Measurements from ENCODE around the gene SLCO1B1.

Gene SLCO1B1

DNA sequence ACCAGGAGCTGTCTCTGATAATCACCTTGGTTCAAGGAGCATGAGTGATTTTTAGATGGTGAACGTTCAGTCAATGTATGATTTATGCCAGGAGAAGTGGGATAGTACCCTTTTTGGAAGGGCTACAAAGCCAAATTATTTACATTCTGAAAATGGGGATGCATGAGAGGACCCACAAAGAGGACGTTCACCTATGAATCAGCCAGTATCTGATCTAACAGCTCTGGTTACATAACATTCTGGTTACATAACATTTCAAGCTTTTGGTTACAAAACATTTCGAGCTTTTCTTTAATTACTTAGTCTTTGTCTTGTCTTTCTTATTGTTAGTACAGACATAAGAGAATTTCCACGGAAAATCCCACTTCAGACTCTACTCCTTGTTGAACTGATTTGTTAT is 134.9 kb downstream of the SLCO1B1 start:
- Histone ChIP-seq H3K4me2 (ENCODE audit: low read depth, low read length, poor library complexity, severe bottlenecking) (no peak overlapping the region), H3K27me3 (ENCODE audit: low read length) (no peaks in the 10 kb centered on the region; the same call in 1 of the 2 replicates), H3K9ac (ENCODE audit: low read length) (no peak overlapping the region)

DNA sequence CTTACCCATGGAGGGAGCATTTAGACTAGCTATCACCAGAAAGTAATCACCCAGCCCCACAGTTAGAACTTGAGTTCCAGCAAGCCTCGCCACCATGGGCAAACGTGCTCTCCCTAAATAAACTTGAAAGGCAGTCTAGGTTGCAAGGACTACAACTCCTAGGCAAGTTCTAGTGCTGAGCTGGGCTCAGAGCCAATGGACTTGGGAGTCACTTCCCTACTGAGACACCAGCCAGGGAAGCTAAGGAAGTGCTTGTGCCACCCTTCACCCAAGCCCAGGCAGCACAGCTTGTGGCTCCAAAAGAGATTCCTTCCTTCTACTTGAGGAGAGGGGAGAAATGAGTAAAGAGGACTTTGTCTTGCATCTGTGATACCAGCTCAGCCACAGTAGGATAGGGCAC is 145.8 kb downstream of the SLCO1B1 start:
- Histone ChIP-seq H3K4me2 (ENCODE audit: low read depth, low read length, poor library complexity, severe bottlenecking) (no peak overlapping the region), H3K79me2 (ENCODE audit: insufficient read depth, low read length) (no peaks in the 10 kb centered on the region), H3K9me2 (replicated peaks; ENCODE audit: insufficient read depth, low read length) (no peaks in the 10 kb centered on the region), H3K4me3 (ENCODE audit: insufficient read depth, low read length, poor library complexity, severe bottlenecking) (no peak overlapping the region), H3K27ac (ENCODE audit: low read depth, low read length) (no peak overlapping the region), H3K9me3 (ENCODE audit: insufficient read depth, low read length) (no peaks in the 10 kb centered on the region), H2AFZ (ENCODE audit: low read depth, low read length, severe bottlenecking) (no peak overlapping the region), H3K36me3 (ENCODE audit: low read length) (no peaks in the 10 kb centered on the region), H3K9ac (ENCODE audit: low read length) (no peak overlapping the region), H3F3A (ENCODE audit: insufficient read depth) (no peaks in the 10 kb centered on the region), H4K20me1 (ENCODE audit: low read depth, low read length) (no peaks in the 10 kb centered on the region), H3K27me3 (ENCODE audit: low read length) (no peaks in the 10 kb centered on the region)
- TF ChIP-seq, protein P1, sequence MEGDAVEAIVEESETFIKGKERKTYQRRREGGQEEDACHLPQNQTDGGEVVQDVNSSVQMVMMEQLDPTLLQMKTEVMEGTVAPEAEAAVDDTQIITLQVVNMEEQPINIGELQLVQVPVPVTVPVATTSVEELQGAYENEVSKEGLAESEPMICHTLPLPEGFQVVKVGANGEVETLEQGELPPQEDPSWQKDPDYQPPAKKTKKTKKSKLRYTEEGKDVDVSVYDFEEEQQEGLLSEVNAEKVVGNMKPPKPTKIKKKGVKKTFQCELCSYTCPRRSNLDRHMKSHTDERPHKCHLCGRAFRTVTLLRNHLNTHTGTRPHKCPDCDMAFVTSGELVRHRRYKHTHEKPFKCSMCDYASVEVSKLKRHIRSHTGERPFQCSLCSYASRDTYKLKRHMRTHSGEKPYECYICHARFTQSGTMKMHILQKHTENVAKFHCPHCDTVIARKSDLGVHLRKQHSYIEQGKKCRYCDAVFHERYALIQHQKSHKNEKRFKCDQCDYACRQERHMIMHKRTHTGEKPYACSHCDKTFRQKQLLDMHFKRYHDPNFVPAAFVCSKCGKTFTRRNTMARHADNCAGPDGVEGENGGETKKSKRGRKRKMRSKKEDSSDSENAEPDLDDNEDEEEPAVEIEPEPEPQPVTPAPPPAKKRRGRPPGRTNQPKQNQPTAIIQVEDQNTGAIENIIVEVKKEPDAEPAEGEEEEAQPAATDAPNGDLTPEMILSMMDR (IDR thresholded peaks at IDR 0.05; ENCODE audit: insufficient read depth, low read length, poor library complexity, severe bottlenecking) = no peak
- TF ChIP-seq EZH2phosphoT487 (conservative IDR thresholded peaks at IDR 0.05; ENCODE audit: low read length) = no peak

More for the DNA sequence above, 134.9 kb downstream of the SLCO1B1 start:
- Histone ChIP-seq H3F3A (ENCODE audit: insufficient read depth) (no peaks in the 10 kb centered on the region), H3K4me3 (ENCODE audit: insufficient read depth, low read length, poor library complexity, severe bottlenecking) (no peak overlapping the region), H3K9me2 (replicated peaks; ENCODE audit: insufficient read depth, low read length) (no peaks in the 10 kb centered on the region), H3K27ac (ENCODE audit: low read depth, low read length) (no peak overlapping the region), H2AFZ (ENCODE audit: low read depth, low read length, severe bottlenecking) (no peak overlapping the region), H4K20me1 (ENCODE audit: low read depth, low read length) (no peaks in the 10 kb centered on the region), H3K9me3 (ENCODE audit: insufficient read depth, low read length) (no peaks in the 10 kb centered on the region), H3K36me3 (ENCODE audit: low read length) (no peaks in the 10 kb centered on the region), H3K79me2 (ENCODE audit: insufficient read depth, low read length) (no peaks in the 10 kb centered on the region)
- no peak for TF ChIP-seq EZH2phosphoT487 (conservative IDR thresholded peaks at IDR 0.05; ENCODE audit: low read length)
- TF ChIP-seq, protein P1 (IDR thresholded peaks at IDR 0.05; ENCODE audit: insufficient read depth, low read length, poor library complexity, severe bottlenecking) = no peak
